SHP77 treated with DMSO at 0.1 percent for 48 hours (cell line): ENCODE measurements around the gene EEA1.
"Not testable (repeated sequence)": the region's sequence is repeated elsewhere in the genome, so short reads cannot be mapped to it uniquely, and the experiment has no call there.

ENCODE experiments used
- DNase-seq: peaks from one replicate; lab custom pipeline; 2025; lab: John Stamatoyannopoulos, UW

EEA1 gene

DNA sequence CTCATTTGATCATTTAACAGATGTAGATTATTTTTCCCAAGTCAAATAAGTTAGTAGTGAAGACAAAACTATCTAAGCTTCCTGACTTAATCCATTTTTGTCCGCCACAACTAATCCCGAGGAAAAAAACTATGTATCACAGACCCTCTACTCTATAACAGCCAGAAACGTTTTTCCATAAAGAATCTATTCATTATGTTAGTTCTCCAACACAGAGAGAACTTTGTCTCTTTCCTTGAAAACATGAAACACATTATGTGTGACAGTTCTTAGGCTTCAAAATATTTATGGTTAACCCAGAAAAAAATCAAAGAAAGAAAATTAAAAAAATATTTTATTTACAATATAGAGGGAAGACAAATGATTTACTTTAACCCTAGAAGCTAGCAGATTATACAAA, 126.2 kb downstream of the EEA1 start:
- no peak for DNase-seq

DNA sequence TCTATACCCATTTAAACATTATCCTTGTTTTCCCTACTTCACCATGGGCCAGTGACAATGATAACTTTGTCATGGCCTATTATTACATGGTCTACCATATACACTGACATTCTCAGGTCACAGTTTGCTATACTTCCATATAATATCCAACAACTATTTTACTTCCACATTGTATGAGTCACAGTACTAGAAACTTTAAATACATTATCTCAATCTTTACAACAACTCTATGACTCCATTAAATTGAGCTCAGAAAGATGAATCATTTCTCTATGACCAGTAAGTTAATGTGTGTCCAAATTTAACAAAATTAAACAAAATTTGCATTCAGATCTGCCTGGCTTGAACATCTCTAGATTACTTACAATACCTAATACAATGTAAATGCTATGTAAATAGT, 132.4 kb downstream of the EEA1 start:
- no peak for DNase-seq

DNA sequence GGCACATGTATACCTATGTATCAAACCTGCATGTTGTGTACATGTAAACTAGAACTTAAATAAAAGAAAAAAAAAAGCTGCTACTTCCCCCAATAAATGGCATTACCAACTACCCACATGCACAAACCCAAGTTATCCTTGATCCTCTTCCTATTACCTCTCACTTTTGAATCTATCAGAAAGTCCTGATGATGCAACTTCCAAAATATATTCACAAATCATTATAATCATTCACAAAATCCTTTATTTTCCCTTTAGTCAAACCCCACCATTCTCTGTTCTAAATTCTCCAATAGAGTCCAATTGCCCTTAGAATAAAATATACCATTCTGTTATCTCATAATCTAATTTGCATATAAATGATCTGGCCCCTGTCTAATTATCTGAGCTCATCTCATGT, 134.3 kb downstream of the EEA1 start:
- no peak for DNase-seq

DNA sequence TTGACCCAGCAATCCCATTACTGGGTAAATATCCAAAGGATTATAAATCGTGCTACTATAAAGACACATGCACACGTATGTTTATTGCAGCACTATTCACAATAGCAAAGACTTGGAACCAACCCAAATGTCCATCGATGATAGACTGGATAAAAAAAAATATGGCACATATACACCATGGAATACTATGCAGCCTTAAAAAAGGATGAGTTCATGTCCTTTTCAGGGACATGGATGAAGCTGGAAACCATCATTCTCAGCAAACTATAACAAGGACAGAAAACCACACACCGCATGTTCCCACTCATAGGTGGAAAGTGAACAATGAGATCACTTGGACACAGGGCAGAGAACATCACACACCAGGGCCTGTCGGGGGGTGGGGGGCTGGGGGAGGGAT, 134.7 kb downstream of the EEA1 start:
- DNase-seq, result not testable (repeated sequence)

DNA sequence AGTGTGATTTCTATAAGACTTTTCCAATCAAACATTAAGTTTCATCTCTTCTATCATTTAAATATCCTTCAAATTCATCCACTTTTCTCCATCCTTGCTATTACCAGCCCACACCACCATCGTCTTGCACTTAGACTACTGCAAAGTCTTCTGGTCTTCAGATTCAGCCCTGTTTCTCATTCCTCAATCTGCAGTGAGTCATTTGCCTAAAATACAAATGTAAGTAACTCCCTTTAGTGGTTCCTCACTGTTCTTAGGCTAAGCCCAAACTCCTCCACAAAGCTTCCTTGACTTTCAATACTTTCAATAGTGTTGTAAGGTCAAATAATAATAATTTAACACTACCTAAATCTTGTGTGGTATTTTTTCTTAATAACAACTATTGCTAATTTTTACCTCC, 143.1 kb downstream of the EEA1 start:
- DNase-seq, result no peak

DNA sequence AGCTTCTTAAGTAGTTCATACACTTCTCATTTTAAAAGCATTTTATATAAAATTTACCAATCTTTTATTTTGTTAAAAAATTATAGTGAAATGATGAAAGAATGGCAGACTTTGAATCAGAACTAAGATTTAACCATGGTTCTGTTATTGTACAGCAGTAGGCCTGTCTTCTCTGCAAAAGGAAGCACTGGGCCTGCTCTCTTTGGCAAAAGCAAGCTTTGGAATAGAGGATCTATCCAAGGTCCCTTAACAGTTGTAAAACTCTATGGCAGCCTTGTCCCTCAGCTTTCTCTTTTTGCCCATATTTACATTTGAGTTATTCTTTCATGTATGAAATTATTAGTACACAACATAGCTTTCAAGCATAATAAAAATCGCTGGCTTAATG, 143.5 kb downstream of the EEA1 start:
- DNase-seq, result no peak

DNA sequence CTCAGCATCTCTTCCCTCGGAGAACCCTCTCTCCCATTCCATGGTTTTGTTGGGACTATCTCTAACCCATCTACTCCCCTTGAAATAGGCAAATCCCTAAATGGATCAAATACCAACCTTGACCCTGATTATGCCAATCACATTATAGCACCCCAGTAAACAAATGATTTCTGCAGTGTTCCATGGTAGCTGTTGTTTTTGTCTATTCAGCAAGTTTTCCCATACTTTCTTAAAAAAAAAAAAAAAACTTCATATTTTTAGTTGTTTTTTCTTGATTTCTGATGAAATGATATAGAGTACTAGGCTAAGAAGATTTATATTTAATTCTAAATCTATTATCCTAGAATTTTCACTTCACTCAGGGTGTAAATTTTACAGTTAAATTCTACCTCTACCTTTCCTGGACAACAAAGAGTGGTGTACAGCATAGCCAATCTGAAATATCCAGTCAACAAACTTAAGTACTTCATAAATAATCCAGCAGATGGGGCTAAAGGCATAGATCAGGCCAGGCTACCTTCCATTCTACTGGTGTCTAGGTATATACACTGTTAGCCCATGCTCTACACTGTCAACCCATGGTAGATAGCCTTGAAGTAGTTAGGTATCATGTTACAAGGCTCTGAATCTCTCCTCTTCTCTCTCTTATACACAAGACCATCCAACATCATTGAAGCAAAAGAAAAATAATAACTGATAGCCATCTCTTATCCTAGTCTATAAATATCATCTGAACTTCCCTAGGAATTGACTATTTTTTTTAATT, 144.1 kb downstream of the EEA1 start:
- DNase-seq, result peak; percentile 79

DNA sequence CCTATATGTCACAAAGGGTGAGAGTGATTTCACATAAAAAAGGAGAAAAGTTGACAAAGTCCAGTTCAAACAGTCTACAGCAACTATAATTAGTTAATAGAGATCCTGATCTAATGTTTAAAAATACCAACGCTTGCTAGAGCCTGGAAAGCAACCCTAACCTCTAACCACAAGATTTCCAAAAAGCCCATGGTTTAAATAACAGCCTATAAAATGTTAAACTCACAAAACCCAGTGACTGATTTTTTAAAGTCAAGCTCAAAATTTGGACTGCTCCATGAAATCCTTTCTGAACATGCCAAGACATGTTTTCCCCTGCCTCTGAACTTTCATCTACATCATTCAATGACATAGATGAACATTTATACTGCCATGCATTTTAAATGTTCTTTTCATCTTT, 144.7 kb downstream of the EEA1 start:
- DNase-seq, result no peak

DNA sequence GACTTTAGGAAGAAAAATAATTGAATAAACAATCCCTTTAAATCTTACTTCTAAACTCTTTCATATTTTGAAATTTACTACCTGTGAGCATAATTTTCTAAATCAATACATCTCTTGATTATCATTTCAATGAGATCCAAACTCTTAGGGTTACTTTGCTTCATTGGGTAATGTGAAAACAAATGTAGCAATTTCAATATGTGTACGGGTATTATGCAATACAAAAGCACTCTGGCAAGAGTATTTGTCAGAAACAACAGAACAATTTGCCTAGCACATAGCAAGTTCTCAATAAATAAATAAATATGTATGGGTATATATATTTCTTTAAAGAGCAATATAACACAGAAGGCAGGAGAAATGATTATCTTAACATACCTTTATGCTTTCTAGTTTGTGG, 149.2 kb downstream of the EEA1 start:
- no peak for DNase-seq

DNA sequence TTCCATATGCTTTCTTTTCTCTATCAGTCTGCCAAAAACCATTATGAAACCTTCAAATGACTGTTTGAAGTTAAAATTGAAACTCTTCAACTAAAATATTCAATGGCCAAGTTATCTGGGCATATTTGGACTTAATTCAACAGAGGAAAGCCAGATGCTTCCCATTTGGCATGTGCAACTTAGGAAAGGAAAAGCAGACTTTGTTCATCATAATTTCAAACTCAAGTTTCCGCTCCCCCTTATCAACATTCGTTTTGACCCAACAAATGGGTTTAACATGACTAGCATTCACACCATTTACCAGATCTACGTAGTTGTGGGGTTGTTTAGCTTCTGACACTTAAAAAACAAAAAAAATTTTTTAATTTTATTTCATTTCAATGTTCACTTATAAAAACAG, 150.6 kb downstream of the EEA1 start:
- no peak for DNase-seq

DNA sequence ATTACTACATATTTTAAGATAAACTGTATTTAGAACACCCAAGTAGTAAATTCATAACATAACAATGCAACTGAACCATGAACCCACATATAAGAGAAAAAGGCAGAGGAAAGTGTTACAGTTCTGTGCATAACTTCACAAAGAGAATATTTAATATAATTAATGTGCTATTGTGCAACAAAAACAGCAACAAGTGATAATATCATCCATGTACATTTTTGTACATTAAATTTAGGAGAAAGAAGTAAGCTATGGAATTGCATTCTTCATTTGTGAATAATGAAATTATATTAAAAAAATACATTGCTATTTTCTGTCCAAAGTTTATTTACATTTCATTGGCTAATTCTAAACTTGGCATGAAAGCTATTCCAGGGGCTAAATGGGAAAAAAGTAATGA, 153.7 kb downstream of the EEA1 start:
- no peak for DNase-seq

DNA sequence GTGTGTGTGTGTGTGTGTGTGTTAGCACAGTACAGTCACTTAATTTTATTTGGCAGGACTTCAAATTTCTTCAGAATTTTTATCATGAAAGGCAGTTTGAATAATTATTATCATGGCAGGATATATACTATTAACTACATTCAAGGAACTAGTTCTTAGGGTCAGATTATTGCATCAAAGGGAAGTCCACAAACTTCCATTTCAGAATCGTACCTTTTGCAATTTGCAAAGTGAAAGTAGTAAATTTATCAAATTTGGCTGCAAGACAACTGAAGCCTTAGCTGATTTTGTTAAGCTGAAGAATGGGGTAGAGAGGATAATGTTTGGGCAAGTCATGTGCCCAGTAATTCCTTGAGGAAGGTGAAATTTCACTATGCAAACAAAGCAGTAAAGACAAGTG, 158.1 kb downstream of the EEA1 start:
- DNase-seq, result no peak

DNA sequence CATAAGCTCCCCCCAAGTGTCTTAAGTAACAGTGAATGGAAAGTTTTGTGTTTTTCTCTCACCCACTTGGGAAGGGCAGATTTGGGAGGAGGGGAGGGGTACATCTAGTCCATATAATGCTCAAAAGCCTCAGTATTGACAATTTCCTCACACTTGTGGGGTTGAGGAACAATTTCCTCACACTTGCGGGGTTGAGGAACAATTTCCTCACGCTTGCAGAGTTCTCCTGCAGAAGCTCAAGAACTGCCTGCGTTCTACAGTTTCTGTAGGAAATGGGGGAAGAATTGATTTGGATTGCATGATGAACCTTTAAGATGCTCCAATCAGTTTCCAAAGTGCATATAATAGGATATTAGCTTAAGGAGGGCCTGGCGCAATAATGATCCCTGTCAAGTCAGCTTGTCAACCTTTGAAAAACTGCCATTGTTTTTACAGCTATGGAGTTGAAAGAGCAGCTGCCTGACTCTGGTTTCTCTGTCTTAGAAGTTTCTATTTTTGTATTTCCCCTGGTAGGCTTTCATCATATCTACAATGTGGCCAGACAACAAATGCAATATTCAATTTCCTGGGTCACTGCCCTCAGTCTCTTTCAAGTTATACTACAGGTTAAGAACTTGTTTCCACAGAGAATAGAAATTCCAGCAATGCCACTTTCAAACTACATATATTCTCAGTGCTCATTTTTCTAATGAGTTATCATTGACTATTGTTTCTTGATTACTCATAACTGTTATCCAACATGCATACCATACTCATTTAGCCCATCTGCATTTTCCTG, 159.8 kb downstream of the EEA1 start:
- DNase-seq, result no peak

DNA sequence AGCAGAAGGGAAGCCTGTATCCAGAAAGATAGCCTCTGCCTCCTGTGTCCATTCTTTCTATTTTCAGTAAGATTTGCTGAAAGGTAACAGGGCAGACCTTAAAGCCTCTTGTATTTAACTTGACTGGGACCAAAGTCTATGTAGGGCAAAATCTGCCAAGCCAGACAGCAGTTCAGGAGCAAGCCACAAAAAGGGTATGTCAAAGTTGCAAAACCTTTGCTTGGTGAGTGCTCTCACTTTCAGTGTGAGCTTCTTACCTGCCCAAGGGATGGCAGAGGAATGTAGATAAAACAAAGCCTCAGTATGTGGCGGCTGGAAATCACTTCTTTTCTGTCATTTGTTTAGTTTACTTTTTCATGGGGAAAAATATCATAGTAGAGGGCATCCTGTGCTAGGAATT, 163.2 kb downstream of the EEA1 start:
- no peak for DNase-seq

DNA sequence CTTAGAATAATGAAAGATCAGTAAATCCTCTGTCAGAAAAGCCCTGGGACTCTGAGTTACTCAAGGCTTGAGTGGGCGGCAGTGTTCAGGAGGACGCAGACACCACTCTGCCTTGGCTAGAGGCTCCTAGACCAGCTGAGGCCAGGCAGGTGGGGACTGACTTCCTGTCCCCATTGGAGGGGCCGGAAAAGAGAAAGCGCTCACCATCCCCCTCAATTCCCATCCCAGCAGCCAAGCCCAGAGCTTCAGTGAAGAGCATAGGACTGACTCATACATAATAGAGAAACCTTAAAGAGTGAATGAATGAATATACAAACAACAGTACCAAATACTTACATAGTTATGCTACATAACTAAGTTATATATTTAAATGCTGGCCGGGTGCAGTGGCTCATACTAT, 164.3 kb downstream of the EEA1 start:
- no peak for DNase-seq

DNA sequence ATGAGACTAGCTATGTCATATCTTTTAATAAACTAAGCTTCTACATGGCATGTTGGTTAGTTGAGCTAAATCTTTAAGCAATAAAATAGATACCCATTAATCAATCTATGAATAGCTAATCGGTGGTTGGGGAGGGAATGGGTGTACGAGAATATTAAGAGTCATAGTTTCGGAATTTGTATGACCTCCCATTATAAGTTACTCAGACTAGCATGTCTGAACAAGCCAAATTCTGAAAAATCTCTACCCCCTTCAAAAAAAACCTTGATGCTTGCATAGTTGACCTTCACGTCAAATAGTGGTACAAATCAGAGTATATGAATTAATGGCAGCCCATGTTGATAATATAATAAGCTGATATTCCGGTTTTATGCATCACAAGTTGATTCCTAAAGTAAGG, 166.3 kb downstream of the EEA1 start:
- no peak for DNase-seq

DNA sequence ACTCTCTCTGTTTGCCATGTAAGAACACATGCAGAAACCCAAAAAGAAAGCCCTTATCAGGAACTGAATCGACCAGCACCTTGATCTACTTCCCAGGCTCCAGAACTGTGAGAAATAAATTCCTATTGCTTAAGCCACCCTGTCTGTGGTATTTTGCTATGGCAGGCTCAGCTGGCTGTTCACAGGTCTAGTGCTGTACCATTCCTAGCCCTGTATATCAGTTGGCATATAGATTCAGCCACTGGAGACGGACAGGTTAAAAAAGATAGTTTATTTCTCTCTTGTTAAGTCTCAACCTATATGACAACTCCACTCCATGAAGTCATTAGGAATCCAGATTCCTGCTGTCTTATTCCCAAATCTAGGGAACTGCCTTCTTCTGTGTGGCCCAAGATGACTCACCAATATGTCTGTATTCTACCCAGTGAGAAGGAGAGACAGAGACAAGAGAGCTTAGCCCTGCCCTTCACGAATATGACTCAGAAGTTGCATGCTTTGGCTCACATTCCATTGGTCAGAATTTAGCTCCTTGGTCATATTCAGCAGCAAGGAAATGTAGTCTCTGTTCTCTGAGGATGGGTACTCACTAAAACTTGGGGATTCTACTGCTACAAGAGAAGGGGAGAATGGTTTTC, 169.3 kb downstream of the EEA1 start:
- DNase-seq, result no peak

DNA sequence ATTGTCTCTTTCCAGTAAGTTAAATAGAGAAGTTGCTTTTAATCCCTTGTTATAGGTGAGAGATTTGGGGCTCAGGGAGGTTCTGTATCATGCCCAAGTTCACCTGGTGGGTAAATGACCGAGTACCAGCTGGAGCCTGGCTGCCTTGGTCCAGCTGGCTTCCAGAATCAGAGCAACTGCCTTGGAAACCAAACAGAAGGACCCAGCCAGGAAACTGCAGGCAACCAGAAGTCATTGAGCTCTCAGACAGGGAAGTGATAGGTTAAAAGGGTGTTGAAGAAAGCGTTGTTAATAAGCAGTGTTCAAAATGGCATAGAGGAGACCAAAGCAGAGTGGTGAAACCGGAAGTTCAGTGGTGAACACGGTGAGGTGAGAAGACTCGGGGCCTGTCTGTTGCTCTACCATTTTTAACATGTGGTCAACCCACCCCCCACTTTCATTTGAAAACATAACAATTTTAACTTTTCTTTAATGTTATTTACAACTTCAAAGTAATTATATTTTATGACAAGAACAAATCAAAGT, 171.4 kb downstream of the EEA1 start:
- no peak for DNase-seq

DNA sequence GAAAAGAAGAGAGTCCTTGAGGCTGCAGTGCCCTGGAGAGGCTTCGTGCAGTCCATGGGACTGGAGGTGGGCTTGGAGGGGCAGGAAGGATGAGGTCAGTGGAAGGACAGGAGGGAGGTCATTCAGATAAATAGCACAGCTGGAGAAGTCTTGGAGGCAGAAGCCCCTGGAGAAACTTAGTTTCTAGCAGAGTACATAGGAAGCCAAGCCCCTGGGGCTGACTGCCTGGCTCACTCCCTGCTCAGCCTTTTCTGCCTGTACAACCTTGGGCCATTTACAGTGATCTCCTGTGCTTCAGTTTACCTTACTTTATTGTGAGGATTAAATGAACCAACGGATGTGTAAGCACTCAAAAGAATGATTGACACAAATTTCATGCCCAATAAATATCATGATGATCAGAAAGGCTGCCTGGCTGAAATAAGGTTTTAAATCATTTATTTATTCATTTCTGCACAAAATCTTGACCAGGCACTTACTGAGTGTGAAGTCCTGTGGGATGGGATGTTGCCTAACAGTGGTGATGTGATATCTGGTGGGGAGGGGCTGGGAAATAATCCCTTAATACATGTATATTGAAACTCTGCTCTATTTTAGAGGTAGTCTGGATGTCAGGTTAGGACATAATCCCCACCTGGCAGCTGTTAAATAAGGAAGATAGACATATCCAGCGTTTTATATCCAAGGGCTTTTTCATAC, 172.0 kb downstream of the EEA1 start:
- DNase-seq, result no peak

DNA sequence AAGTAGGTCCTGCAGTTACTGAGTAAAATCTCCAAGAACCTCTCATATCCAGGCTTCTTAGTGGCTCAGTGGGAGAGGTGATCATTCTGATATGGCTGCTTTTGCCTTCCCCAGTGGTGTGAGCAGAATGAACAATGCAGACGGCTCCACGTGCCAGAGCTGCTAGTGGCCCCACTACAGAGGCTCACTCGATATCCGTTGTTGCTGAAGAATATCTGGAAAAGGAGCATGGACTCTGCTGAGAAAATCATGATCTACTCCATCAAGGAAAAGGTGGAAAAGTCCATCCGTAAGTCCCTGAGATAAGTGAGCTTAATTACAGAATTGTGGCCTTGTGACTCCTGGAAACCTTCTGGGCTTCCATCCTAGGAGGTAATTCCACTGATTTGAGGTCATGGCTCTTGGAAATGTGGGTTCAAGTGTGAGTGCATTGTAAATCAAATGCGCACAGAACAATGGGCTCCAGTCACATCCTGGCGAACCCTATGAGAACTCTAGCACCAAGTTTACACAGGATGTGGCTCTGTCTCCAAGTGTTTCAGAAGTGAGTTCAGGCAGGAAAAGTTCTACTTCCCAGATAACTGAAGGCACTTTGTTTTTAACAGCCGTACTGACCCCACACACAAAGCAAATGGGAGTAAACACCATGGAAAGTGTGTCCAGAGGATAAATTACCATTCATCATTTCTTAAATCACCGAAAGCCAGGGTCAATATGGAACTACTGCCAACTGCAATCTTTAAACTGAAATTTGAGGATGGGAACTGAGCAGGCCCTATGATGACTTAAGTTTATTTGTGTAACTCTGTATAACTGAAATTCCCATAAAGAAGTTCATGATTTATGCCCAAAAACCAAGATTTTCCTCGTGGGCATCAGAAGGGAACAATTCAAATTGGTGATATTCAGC, 174.9 kb downstream of the EEA1 start:
- DNase-seq, result no peak

DNA sequence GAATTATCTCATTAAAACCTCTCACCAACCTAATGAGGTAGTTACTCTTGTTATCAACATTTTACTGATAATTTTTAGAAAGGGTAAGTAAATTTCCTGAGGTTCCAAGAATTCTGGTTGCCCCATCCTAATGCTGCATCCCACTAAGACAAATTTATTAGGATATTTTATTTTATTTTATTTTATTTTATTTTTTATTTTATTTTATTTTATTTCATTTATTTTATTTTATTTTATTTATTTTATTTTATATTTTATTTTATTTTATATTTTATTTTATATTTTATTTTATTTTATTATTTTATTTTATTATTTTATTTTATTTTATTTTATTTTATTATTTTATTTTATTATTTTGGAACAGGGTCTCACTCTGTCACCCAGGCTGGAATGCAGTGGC, 179.4 kb downstream of the EEA1 start:
- DNase-seq, result not testable (repeated sequence)
